ENCODE measurements around the gene WARS2.

Gene WARS2

DNA sequence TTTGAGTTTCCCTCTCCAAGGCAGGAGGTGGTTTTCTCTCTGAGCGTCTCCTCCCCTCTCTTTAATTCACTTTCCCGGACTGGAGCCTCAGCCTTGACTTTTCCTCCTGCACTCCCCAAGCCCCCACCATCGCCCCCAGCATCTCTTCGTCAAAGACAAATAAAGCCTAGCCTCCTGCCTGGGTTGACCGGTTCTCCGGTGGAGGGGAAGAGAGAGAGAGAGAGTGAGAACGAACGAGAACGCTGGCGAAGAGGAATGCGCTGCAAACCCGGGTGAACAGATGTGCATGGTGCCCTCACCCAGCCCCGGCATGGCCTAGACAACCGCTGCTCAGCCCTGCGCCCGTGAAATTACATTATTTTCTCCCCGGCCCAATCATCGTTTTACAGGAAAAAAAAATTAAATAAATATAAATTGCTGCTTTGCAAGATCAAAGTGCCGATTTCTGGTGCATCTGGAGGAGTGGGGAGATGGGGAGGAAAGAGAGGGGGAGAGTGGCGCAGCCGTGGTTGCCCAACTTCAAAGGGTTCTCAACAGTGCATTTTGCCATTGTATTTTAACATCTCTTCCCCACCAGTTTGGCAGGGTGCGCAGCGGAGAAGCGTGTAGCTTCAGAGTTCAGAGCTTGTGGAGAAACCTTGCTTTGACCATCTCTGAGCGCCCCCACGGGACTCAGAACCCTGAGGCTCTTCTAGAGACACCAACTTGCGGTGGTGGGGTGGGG, 140.9 kb downstream of the WARS2 start:
- DNase-seq (ENCODE audit: low read depth in 2 of 2): no peak

DNA sequence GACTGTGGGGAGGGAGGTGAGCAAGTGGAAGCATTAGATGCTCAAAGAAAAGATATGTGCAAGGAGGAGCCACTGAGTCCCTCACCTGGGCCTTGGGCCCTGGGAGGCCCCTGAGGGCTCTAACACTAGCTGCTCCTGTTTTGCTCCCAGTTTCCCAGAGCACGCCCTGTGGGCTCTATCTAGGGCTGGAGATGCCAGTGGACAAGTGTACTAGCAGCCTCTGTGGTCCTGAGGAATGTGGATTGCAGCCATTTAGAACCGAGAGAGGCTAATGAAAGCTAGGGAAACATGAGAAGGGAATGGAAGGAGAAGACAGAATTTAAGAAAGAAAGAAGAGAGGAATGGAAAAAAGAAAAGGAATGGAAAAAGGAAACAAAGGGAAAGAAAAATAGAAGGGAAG, 142.3 kb downstream of the WARS2 start:
- DNase-seq (ENCODE audit: low read depth in 2 of 2): no peak

DNA sequence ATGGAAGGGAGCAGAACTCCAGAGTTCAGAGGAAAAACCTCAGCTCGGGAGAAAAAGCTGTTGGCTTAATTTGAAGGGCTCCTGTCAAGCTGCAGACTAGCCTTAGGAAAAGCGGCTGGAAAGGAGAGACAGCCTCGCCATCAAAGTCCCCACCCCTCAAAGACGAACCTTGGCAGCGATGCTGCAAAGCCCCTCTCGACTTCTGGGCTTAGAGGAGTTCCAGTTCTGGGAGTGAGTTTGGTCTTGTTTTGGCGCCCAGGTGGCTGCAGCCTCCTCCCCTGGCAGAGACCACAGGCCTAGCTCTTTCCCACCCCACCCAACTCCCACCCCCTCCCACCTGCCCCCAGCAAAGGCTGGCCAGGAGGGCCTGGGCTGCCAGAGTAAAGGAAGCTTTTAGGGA, 143.2 kb downstream of the WARS2 start:
- DNase-seq (ENCODE audit: low read depth in 2 of 2): no peak

DNA sequence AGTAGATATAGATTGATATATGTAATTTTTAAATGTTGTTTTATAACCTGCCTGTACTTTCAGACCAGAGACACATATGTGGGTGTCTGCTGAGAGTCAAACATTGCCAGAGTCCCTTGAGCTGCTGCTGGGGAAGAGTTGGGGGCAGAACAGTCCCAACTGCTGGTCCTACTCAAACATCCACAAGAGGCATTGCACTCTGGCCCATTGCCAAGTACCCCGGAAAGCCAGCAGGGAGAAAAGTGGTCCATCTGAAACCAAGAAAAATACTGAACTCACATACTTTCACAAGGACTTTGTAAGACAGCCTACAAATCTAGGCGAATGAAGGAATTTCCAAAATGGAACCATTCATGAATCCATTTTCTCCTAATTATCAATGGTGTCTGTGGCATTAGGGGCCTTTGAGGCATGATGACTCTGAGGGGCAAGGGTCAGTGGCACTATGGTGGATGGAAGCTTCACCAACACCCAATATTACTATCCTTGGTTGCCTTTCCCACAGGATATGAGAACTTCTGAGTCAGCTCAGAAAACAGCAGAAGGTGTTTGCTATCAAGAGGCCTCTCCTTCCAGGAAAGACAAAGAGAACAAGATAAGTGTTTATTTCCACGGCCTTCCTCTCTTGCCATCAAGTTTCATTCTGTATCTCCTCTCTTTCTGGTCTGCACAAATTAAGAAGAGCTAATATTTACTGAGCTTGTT, 145.0 kb downstream of the WARS2 start:
- no peak for DNase-seq (ENCODE audit: low read depth in 2 of 2)

DNA sequence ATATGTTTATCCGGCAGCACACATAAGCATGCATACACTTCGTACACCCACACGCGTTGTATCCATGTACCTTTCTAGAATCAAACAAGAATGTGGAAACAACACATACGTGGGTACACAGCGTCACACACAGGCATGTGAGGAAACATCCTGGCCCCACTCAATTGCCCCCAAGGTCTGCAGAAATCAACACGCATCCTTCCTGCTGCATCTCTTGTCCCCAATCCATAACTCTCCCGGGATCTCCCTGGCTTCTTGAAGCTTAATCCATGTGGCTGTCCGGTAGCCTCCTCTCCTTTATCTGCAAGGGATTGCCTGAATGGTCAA, 146.8 kb downstream of the WARS2 start:
- DNase-seq (ENCODE audit: low read depth in 2 of 2): no peak

DNA sequence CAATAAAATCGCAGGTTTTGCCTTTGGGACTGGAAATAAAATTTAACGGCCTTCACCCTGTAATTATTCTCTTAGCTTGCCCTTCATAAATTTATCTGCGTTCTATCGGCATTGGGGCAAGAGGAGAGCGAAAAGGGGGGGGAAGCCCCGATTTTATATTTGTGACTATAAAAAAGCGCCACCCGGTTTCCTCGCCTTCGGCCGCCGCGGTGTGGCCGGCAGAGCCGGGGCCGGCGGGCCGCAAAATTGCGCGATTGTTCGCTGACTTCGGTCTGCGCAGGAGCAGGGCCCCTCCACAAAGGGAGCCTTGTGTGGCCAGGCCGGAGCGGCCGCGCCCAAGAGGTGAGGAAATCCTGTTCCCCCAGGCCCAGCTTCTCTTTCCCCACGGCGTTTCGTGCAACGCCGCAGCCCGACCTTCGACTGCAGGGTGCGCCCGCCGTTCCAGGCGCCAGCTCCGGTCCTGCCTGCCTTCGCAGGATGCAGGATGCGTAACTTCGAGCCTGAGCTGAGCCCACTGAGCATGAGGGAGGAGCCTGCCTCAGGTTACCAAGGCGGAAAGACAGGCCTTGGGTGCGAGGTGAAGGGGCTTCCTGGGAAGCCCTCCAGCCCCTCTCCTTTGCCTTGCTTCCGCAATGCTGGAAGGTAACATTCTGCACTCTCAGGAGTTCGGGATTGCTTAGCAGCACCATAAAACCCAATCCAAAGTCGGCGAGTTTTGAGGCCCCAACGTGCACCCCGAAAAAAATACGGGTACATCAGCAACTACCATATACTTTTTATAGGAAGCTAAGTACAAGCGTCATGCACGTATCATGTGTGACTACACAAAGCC, 147.4 kb downstream of the WARS2 start:
- DNase-seq (ENCODE audit: low read depth in 2 of 2): no peak

DNA sequence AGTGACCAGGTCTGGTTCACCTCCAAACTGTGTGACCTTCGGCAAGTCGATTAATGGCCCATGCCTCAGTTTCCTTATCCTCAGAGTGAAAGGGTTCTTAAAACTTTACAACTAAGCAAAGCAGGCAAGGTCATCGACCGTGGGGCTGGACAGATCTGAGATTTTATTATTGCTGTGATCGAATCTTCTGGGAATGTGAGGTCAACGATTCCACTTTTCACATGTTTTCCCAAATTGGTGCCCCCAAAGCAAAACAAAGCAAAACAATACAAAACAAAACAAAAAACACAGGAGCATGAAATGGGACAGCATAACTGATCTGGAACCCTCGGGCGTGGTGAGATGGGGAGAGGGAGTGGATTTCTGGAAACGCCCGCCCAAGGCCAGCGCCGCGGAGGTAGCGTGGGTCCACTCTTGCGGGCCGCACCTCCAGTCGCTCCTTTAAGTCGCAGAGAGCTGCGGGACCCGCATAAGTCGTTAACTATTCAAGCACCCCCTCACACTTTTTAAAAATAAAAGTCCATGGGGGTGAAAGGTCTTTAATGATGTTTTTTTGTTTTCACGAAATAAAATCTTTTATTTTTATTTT, 148.1 kb downstream of the WARS2 start:
- DNase-seq (ENCODE audit: low read depth in 2 of 2): no peak

DNA sequence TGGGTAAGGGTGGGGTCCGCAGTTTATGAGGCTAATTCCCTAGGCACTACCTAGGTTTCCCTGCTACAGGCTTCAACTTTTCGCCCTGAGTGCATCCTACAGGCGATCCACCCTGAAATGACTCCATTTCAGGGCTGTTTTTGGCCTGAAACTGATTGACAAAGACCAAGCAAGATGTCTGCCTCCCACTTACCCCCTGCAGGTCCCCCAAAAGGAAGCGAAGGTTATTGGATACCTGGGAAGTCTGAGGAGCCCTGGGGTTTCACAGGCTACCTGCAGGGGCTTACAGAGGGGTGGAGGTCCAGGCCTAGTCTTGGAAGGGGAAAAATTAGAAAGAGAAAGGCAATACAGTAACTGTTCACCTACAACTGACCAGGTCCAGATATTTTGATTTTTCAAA, 149.0 kb downstream of the WARS2 start:
- DNase-seq (ENCODE audit: low read depth in 2 of 2): no peak

DNA sequence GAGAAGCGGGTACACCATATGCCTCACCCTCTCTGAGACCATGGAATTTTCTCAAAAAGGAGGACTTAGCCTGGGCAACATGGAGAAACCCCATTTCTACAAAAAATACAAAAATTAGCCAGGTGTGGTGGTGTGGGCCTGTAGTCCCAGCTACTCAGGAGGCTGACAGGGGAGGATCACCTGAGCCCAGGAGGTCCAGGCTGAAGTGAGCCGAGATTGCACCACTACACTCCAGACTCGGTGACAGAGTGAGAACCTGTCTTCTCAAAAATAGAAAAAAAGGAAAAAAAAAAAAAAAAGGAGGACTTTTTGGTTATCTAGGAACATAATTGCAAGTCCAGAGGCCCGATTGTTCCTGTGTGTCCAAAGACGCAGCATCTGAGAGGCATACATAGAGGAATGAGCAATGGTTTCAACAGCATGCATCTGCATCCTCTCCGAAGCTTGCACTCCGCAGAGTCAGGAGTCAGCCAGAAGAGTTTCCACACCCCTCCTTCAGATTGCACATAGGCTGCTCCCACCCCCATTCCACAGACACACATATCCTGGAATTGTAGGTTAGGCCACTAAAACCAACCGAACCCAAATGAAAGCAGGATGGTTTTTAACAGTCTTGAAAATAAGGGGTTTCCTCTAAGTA, 149.8 kb downstream of the WARS2 start:
- no peak for DNase-seq (ENCODE audit: low read depth in 2 of 2)

DNA sequence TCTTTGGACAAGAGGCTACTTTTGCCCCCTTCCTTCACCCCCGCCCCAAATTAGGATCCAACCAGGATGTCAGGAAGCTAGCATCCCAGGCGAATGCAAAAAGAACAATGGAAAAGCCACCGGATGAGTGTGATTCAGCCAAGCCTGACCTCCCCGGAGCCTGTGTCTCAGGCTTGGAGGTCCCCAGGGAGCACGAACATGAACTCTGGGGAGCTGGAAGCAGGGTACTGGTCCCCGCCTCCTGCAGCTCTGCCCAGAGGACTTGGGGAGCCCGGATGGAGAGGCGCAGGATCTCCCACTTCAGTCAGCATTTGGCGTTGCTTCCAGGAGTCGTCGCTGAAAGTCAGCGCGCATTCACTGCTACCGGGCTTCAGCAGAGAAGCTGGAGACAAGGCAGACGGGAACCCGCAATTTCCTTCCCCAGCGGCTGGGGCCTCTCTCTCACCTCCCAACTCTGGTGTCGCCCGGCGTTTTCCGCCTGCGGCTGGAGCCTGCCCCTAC, 150.5 kb downstream of the WARS2 start:
- DNase-seq (ENCODE audit: low read depth in 2 of 2): no peak

DNA sequence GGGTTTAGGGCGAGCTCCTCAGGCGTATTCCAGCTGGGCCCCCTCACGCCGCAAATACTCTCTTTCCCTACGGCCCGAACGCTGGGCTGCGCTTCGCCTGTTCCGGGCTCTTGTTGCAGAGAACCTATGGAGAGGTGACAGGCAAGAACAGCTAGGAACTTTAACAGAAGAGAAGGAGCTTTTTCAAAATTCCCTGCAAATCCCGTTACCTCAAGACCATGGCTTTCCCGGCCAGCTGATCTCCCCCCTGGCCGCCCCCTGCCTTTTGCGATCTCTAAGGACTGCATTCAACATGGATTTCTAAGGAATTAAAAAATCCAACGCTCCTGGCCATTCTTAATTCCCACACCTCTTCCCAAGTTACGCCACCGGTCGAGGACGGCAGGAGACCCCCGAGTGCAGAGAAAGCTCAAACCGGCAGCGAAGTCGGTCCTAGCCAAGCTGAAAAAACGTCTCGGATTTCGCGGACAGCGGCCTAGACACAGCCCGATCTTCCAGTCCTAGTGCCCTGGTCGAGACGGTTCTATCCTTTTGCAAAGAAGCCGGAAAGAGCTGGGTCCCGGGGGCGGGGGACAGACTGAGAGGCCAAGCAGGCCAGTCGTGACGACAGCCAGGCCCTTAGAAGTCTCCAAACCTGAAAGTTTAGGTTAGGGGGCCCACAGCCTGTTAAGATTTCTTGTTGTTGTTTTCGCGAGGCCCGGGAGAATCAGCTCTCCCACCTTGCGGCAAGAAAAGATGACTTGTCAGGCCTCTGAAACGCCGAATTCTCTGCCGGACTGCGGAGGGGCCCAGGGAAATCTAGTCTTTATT, 151.2 kb downstream of the WARS2 start:
- no peak for DNase-seq (ENCODE audit: low read depth in 2 of 2)

DNA sequence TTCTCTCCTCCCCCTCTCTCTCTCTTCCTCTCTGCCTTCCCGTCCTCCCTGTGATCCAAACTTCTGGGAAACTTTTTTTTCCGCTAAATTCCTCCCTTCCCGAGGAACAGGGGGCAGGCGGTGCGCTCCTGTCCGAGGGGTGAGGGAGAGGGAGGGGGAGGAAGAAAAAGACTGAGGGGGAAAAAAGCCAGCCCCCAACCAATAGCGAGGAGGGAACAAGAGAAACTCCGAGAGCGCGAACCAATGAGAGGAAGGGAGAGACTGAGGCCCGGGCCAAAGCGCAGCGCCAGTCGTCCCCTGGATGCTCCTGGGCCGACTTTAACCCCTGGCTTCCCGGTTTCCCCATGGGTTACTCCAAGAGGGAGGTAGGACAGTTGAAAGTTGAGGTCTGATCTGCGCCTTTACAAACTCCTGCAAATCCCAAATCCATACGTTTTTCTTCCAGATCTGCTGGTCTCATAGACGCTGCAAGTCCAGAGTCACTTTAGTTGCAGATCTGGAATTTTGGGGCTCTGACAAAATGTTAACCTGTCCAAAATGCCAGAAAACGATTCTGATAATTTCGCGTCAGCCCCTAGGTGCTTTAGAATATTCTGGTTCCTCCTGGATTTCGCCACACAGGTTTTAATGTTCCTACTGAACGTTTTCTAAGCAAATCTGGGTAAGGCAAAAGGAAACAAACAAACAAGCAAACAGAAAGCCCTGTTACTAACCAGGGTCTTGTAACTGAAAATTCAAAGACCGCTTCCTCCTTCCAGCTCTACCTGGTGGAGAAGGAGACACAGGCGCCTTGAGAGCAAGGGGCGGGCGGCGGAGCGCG, 152.1 kb downstream of the WARS2 start, which contains the start of gene TBX15:
Gene TBX15, minus strand, starts transcription at position 158 of the 820 bp plus-strand sequence. CDS start 548 bp downstream, outside the sequence.
- DNase-seq (ENCODE audit: low read depth in 2 of 2): no peak

DNA sequence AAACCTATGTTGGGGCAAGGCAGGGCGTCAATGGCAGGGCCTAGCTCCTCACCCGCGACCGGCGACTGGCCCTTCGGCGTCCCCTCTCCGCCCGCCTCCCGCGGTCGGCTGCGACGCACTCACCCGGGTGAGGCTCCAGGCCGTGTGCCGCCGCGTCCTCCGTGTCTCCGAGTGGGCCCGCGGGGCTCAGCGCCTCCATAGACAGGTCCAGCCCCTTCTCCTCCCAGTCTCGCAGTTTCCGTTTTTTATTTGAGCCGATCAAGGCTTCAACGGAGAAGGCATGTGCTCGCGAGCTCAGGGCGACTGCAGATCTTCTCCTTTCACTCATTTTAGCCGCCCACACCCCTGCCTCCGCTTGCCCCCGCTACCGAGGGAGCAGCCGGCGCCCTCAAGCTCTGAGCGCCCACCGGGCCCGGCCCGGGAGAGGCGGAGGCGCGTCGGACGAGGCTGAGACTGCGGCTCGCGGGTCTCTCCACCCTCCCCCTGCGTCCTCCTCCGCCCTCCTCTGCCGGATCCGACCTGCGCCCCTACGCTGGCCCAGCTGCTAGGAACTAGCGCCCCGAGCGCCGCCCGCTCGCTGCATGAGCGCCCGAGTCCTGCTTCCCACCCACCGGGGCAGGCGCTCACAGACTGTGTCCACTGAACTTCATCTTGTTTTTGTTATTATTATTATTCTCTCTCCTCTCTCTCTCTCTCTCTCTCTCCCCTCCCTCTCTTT, 152.8 kb downstream of the WARS2 start:
- DNase-seq (ENCODE audit: low read depth in 2 of 2): no peak

DNA sequence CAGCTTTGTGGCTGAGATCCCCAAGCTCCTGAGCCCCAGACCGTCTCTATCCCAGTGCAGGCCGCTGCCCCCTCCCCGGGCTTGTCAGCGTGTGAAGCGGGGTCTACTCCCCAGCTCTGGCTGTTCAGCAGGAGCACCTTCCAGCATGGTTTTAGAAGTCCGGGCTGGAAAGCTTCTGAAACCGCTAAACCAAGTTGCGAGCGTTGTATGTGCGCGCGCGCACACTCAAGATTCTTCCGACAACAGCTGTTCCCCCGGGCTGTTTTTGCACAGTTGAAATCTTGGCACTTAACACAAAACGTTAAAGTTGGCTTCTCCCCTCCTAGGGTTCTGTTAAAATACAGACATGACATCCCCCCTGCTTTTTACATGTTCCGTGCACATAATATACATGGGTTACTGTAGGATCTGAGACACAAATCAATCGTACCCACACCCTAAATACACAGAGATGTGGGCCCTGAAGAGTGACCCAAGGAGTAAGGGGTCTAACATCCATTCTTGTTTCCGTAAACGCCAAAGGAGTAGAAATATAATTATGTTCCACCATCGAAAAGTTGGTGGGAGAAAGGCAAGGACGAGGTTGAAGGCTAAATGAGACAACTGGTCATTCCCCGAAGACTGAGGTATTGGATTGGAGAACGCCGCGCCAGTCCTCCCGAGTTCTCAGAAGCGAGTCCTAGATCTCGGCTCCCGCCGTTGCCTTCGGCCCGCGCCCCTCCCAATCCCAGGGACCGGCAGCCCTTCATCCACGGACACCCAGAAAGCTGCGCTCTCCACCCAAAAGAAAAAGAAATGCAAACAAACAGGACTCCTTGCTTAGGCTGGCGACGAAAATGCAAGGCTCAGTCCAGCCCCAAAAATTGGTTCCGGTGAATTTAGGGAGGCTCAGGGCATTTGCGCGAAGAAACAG, 153.6 kb downstream of the WARS2 start:
- DNase-seq (ENCODE audit: low read depth in 2 of 2): no peak

DNA sequence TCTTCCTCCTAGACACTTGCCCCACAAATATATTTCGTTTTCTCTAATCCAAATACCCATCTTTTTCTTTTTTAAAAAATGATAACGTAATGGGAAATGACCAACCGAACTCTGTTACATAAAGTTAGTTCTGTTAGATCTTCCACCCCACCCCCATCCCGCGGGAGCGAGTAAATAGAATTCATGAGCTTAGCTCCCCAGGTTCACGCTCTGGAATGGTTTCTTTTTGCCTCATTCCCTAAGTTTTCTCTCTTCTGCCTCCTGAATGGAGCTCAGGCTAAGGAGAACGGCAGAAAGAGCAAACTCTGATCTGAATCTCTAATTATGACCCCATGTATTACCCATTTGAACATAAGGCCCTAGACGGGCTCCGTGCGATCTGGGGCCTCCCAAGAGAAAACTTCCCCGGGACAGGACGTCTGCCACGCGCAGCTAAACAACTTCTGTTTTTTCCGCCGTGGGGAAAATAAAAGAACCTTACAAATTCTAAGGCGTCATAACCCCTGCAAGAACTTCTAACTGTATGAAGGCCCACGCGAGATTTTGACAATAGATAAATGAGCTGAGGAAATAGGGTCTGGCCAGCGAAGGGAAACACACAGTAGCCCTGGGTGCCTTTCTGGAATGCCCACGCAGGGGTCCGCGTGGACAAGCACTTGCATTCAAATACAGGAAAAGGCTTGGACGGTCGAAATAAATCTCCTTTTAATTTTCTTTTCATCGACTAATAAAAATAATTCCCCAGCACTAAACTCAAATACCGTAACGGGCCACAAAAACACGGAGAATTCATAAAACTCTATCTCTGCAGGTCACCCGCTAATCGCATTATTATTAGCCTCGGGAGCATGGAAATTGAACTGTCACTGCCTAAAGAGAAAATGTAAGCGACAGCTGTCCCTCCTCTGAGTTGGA, 154.6 kb downstream of the WARS2 start:
- no peak for DNase-seq (ENCODE audit: low read depth in 2 of 2)

DNA sequence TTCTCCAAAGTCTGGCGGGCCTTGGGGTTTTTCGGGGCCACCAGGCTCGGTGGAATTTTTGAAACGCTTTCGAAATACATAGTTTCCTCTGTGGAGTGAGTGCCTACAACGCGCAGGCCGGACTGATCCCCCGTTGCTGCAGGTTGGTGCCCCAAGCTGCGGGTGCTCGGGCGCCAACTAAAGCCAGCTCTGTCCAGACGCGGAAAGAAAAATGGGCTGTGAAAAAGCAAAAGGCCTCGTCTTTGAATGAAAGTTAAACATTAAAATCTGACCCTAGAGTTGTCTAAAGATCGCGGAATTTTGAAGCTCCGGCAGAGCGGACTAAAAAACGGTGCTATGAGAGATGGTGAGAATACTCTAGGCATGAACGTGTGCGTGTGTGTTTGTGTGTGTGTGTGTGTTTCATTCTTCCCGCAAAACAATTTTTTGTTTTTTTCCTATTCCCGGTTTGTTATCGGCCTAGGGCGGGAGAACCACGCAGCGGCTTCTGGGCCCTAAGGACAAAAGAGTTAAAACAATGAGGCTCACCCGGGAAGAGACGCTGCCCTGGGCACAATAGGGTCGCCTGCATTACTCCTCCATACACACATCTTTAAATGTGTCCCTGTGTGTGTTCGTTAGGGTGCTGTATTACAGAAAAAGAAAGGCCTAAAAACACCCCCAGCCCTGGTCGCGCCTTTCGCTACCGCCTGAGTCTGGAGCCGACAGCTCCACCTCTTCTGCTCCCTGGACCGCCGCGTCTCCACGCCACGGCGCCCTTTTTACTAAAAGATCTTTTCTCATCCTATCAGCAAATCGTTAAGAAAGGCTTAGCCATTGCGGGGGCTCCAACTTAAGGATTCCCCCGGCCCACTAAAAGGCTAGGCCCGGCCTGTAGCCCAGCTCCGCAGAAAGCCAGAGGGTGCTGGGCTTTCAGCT, 155.5 kb downstream of the WARS2 start:
- no peak for DNase-seq (ENCODE audit: low read depth in 2 of 2)

All from stimulated activated CD8-positive, alpha-beta memory T cell treated with anti-CD3 and anti-CD28 coated beads, Interleukin-7, amount 100 ng/mL, for 4 hours (primary cell).